Activated CD4-positive, CD25-positive, alpha-beta regulatory T cell (primary cell): Measurements from ENCODE around the gene ASCC3.

Experiments used
- DNase-seq, 4 experiments: peaks; one replicate each; lab custom pipeline; 2025; lab: John Stamatoyannopoulos, UW

The ASCC3 gene

GRCh38 chr6:100464903-100465700, 416.0 kb downstream of the ASCC3 start, which contains the start of gene SIM1:
TSS of gene SIM1 (minus strand) at chr6:100464921. CDS start at chr6:100463468, 1,453 bp downstream.
- no peak for DNase-seq

- DNase-seq, result no peak
Observed at GRCh38 chr6:100464162-100464851, 416.8 kb downstream of the ASCC3 start.

- no peak for DNase-seq
Observed at GRCh38 chr6:100463630-100464161, 417.4 kb downstream of the ASCC3 start.

GRCh38 chr6:100462706-100463629, 418.2 kb downstream of the ASCC3 start:
- DNase-seq, result no peak

- no peak for DNase-seq
Observed at GRCh38 chr6:100461917-100462705, 419.0 kb downstream of the ASCC3 start.

- no peak for DNase-seq
Observed at GRCh38 chr6:100461278-100461916, 419.7 kb downstream of the ASCC3 start.

- DNase-seq, result no peak
Observed at GRCh38 chr6:100460650-100461204, 420.4 kb downstream of the ASCC3 start.

GRCh38 chr6:100459592-100460184, 421.4 kb downstream of the ASCC3 start:
- no peak for DNase-seq

GRCh38 chr6:100458841-100459591, 422.1 kb downstream of the ASCC3 start:
- DNase-seq, result no peak
